LNCaP clone FGC (cell line): ENCODE measurements around the gene GMEB2.

Experiments
- DNase-seq: peaks from one replicate; pipeline ENCODE4 v3.0.0-alpha.2; 2011; ENCODE audit warnings: low read depth
- H3K4me3 ChIP-seq: 2 replicates; pipeline ENCODE4 v1.5.1; 2011; ENCODE audit warnings: mild to moderate bottlenecking, low read depth, low read length, control low read depth
- CTCF ChIP-seq: IDR thresholded peaks from 2 replicates; pipeline ENCODE4 v1.5.1; 2012; ENCODE audit warnings: mild to moderate bottlenecking; ENCODE audit not compliant: control insufficient read depth, insufficient read depth; ENCODE audit errors: extremely low read depth

The GMEB2 gene

GRCh38 chr20:63570281-63571086 is 56.4 kb downstream of the GMEB2 start:
- DNase-seq: no peak
- no peak for TF ChIP-seq CTCF

GRCh38 chr20:63568986-63569949 is 57.6 kb downstream of the GMEB2 start:
- no peak overlapping the region for H3K4me3 ChIP-seq
- no peak for DNase-seq
- no peak for TF ChIP-seq CTCF

More at GRCh38 chr20:63570281-63571086, 56.4 kb downstream of the GMEB2 start:
- no peak overlapping the region for H3K4me3 ChIP-seq

DNA sequence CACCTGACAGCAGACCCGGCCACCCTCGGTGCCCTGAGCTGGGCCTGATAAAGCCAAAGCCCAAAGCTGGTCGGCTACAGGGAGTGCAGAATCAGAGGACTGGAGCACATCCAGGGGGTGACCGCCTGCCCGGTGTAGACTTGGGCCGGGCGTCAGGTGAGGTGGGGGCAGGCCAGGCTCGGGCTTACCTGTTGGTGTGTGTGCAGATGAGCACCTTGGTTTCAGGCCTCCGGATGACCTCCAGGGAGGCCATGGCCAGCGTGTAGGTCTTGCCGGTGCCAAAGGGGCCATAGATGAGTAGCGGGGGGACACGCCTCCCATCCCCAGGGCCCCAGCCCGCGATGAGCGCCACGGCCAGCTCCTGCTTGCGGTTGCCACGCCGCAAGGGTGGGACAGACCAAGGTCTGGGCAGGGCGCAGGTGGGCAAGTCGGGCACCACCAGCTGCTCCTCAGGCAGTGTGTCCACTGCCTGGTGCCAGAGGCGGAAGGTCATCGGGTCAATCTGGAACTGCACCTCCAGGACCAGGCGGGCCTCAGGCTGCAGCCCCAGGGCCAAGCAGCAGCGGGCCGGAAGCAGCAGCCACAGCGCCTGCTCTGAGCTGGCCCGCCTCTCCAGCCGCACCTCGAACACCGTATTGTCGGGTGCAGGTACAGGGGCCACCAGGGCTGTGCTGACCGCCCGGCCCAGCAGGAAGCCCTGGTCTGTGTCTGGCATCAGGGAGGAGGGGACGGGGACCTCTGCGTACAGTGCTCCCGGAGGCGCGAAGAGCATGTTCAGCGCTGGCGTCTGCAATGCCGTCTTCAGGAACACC is 58.5 kb downstream of the GMEB2 start:
- no peak for TF ChIP-seq CTCF
- DNase-seq: no peak
- no peak overlapping the region for H3K4me3 ChIP-seq

GRCh38 chr20:63567386-63568169 is 59.3 kb downstream of the GMEB2 start:
- no peak for TF ChIP-seq CTCF
- no peak for DNase-seq
- no peak overlapping the region for H3K4me3 ChIP-seq

DNA sequence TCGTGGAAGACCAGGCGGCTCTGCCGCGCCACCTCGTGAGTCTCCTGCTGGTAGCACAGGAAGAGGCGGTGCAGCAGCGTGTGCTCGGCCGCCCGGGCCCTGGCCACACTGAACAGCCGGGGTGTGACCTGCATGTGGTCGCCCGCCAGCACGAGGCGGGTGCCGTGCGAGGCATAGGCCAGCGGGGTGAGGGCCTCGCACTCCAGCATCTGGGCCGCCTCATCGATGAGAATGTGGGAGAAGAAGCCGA is 59.8 kb downstream of the GMEB2 start:
- H3K4me3 ChIP-seq: no peak overlapping the region
- no peak for DNase-seq
- TF ChIP-seq CTCF: no peak

GRCh38 chr20:63566395-63567135 is 60.3 kb downstream of the GMEB2 start:
- H3K4me3 ChIP-seq: no peak overlapping the region
- no peak for TF ChIP-seq CTCF
- DNase-seq: no peak
